ENCODE measurements around the gene EZR.
"Not testable (repeated sequence)": the region's sequence is repeated elsewhere in the genome, so short reads cannot be mapped to it uniquely, and the experiment has no call there.

EZR gene

GRCh38 chr6:158797331-158798310 lies 21.5 kb downstream of the EZR start:
- no peak for DNase-seq (ENCODE audit: low spot score)

GRCh38 chr6:158796353-158796752 lies 22.8 kb downstream of the EZR start:
- no peak for DNase-seq (ENCODE audit: low spot score)

- DNase-seq (ENCODE audit: low spot score), result no peak
These were observed 23.7 kb downstream of the EZR start for GRCh38 chr6:158795516-158795915.

GRCh38 chr6:158793432-158793831 lies 25.7 kb downstream of the EZR start:
- DNase-seq (ENCODE audit: low spot score), result peak; percentile 65

- DNase-seq (ENCODE audit: low spot score), result not testable (repeated sequence)
These were observed 26.7 kb downstream of the EZR start for GRCh38 chr6:158792505-158792904.

GRCh38 chr6:158791274-158791855 lies 27.8 kb downstream of the EZR start:
- DNase-seq (ENCODE audit: low spot score), result no peak

- no peak for DNase-seq (ENCODE audit: low spot score)
These were observed 29.9 kb downstream of the EZR start for GRCh38 chr6:158789115-158789917.

GRCh38 chr6:158787395-158787794 lies 31.8 kb downstream of the EZR start:
- DNase-seq (ENCODE audit: low spot score), result no peak

- DNase-seq (ENCODE audit: low spot score), result no peak
These were observed 32.4 kb downstream of the EZR start for GRCh38 chr6:158786645-158787304.

GRCh38 chr6:158785036-158785435 lies 34.1 kb downstream of the EZR start:
- DNase-seq (ENCODE audit: low spot score), result no peak

GRCh38 chr6:158784505-158784904 lies 34.7 kb downstream of the EZR start:
- DNase-seq (ENCODE audit: low spot score), result peak; percentile 31

GRCh38 chr6:158783851-158784250 lies 35.3 kb downstream of the EZR start:
- DNase-seq (ENCODE audit: low spot score), result no peak

GRCh38 chr6:158783167-158783450 lies 36.1 kb downstream of the EZR start:
- no peak for DNase-seq (ENCODE audit: low spot score)

GRCh38 chr6:158782432-158783166 lies 36.6 kb downstream of the EZR start:
- no peak for DNase-seq (ENCODE audit: low spot score)

GRCh38 chr6:158781692-158782373 lies 37.3 kb downstream of the EZR start:
- no peak for DNase-seq (ENCODE audit: low spot score)

- DNase-seq (ENCODE audit: low spot score), result no peak
These were observed 38.0 kb downstream of the EZR start for GRCh38 chr6:158780988-158781691.

GRCh38 chr6:158780246-158780884 lies 38.8 kb downstream of the EZR start:
- DNase-seq (ENCODE audit: low spot score), result no peak

GRCh38 chr6:158778005-158778527 lies 41.1 kb downstream of the EZR start:
- DNase-seq (ENCODE audit: low spot score), result no peak

GRCh38 chr6:158777510-158777909 lies 41.7 kb downstream of the EZR start:
- no peak for DNase-seq (ENCODE audit: low spot score)

GRCh38 chr6:158776737-158777136 lies 42.4 kb downstream of the EZR start:
- no peak for DNase-seq (ENCODE audit: low spot score)
